GM21737 (cell line): ENCODE results near the gene CATSPERD.
A peak's percentile ranks its signal among the peaks of the same experiment; 100 is the strongest.
"Not testable (repeated sequence)": the region's sequence is repeated elsewhere in the genome, so short reads cannot be mapped to it uniquely, and the experiment has no call there.

ENCODE experiments used
- ATAC-seq: cut with Tn5 transposase; IDR thresholded peaks from one replicate; pipeline ENCODE4 v1.9.1; 2021; ENCODE audit warnings: mild to moderate bottlenecking, moderate library complexity; ENCODE audit not compliant: unreplicated experiment

CATSPERD gene

DNA sequence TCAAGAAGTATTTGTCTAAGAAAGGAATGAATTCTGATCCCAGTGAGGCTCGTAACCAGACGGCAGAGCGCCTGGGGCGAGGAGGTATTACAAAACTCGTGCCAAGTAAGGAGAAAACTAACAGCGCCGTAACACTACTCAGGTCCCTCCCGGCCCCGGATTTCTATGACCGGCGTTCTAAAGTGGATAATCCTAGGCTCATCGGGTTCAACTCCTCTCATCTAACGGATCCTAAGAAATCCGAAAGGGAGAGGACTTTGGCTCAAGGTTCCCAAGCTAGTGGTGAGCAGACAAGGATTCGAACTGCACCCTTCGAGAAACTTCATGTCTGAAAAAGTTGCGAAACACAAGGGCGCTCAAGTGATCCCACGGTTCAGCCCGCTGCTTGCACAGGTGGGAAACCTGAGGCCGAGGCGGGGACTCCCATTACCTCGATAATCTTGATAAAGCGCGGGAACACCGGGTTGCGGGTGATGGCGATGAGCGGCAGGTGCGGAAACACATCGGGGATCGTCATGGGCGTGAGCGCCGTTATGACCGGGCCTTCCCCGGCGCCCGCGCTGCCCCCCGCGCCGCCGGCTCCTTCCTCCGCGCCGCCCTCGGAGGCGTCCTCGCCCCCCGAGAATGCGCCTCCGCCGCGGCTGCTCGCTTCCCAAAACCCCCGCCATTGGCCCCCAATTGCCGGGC, 1.0 kb upstream of the CATSPERD start:
- ATAC-seq, result peak; percentile 9

DNA sequence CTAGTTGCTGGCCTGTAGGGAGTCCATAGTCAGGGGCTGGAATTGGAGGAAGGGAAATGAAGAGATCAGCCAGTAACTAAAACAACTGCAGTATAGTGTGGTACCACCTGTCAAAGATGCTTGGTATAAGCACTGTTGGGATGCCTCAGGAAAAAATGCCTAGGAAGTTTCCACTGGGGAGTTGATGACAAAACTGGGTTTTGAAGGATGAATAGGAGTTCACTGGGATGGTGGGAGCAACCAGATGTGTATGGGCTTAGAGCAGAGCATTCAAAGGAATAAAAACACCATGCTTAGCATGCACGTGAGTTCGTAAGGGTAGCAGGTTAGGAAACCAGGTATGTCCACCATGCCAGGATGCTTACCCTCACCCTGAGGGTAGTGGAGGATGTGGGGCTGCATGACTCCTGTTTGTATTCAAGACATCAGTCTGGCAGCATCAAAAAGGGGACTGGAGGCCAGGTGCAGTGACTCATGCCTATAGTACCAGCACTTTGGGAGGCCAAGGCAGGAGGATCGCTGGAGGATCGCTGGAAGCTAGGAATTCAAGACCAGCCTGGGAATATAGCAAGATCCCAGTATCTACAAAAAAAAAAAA, 7.1 kb downstream of the CATSPERD start:
- no peak for ATAC-seq

DNA sequence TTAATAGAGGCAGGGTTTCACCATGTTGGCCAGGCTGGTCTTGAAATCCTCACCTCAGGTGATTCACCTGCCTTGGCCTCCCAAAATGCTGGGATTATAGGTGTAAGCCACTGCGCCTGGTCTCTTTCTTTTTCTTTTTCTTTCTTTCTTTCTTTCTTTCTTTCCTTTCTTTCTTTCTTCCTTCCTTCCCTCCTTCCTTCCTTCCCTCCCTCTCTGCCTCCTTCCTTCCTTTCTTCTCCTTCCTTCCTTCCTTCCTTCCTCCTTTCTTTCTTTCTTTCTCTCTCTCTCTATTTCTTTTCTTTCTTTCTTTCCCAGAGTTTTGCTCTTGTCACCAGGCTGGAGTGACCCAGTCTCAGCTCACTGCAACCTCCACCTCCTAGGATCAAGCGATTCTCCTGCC, 12.7 kb downstream of the CATSPERD start:
- not testable (repeated sequence) for ATAC-seq

DNA sequence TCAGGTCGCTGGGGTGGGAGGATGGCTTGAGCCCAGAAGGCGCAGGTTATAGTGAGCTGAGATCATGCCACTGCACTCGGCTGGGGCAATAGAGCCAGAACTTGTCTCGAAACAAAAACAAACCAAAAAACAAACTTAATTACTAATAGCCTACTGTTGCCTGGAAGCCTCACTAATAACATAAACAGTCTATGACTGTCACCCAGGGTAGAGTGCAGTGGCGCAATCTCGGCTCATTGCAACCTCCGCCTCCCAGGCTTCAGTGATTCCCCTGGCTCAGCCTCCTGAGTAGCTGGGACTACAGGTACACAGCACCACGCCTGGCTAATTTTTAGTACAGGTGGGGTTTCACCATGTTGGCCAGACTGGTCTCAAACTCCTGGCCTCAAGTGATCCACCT, 18.0 kb downstream of the CATSPERD start:
- no peak for ATAC-seq

DNA sequence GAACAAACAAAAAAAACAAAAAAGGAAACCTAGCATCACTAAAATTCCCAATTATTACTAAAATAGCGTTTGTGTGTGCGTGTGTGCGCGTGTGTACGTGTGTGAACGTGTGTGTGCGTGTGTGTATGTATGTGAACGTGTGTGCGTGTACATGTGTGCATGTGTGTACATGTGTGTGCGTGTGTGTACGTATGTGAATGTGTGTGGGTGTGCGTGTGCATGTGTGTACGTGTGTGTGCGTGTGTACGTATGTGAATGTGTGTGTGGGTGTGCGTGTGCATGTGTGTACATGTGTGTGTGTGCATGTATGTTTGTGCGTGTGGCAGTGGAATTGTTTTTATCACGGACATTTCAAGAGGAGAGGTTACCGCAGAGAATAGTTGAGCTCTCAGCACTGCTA, 21.6 kb downstream of the CATSPERD start:
- no peak for ATAC-seq

DNA sequence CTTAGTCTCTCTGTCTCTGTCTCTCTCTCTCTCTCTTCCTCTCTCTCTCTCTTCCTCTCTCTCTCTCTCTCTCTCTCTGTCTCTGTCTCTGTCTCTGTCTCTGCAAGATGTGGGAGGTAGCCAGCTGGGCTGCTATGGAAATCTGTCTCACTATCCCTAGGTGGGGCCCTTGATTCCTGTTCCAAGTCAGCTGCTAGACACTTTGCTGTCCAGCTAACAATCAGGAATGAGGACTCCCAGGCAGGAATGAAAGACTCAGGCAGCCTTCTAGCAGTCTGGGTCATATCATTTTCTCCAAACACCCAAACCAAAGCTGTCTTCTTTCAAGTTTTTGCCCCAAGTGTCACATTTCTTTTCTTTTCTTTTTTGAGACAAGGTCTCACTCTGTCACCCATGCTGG, 23.2 kb downstream of the CATSPERD start:
- no peak for ATAC-seq

DNA sequence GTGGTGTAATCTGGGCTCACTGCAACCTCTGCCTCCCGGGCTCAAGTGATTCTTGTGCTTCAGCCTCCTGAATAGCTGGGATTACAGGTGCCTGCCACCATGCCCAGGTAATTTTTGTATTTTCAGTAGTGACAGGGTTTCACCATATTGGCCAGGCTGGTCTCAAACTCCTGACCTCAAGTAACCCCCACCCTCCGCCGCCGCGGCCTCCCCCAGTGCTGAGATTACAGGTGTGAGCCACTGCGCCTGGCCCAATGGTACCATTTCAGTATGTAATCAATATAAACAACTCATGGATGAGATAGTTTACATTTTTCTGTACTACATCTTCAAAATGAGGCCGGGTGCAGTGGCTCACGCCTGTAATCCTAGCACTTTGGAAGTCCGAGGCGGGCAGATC, 24.6 kb downstream of the CATSPERD start:
- not testable (repeated sequence) for ATAC-seq

DNA sequence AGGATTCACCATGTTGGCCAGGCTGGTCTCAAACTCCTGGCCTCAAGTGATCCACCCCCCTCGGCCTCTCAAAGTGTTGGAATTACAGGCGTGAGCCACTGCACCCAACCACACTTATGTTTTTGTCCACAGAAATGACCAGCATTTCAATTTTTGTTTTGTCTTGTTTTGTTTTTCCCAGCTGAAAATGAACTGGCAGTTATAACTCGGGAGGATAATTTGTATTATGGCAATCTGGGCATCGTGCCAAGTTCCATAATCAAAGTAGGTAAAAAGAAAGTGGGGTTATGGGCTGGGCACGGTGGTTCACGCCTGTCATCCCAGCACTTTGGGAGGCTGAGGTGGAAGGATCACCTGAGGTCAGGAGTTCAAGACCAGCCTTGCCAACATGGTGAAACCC, 28.5 kb downstream of the CATSPERD start:
- not testable (repeated sequence) for ATAC-seq

DNA sequence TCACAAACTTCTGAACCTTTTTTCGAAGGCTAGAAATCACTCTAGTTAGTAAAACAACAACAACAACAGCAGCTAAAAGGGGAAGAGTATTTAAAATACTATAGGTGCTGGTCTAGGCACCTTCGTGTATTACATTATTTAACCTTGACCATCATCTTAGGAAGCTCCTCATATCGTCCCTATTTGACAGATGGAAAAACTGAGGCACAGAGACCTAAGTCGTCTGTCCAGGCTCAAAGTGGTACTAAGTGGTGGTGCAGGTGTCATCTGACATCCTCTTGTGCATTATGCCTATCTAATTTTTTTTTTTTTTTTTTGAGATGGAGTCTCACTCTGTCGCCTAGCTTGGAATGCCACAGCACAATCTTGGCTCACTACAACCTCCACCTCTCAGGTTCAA, 29.1 kb downstream of the CATSPERD start:
- ATAC-seq, result no peak

DNA sequence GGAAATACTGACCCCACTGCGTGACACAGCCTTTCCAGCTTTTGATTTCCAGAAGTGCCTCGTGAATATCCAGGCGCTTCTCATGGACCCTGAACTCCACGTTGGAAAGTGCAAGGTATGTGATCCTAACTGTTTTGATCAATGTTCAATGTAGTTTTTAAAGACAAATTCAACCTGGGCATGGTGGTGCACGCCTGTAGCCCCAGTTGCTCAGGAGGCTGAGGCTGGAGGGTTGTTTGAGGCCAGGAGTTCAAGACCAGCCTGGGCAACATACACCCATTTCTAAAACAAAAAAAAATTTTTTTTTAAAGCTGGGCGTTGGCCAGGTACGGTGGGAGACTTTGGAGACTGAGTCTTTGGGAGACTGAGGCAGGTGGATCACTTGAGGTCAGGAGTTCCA, 31.3 kb downstream of the CATSPERD start:
- ATAC-seq, result no peak

DNA sequence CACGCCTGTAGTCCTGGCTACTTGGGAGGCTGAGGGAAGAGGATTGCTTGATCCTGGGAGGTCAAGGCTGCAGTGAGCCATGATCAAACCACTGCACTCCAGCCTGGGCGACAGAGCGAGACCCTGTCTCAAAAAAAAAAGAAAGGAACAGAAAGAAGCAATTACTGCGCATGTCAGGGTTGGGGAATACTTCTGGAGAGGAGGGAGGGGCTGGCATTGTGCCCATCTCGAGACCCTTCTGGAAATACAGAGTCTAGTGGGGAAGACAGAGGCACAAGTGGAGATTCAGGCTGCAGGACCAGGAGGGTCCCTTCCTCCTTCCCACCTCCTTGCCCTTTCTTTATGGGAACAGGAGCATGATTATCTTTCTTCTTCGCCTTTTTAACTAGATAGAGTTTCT, 33.3 kb downstream of the CATSPERD start:
- ATAC-seq, result no peak

DNA sequence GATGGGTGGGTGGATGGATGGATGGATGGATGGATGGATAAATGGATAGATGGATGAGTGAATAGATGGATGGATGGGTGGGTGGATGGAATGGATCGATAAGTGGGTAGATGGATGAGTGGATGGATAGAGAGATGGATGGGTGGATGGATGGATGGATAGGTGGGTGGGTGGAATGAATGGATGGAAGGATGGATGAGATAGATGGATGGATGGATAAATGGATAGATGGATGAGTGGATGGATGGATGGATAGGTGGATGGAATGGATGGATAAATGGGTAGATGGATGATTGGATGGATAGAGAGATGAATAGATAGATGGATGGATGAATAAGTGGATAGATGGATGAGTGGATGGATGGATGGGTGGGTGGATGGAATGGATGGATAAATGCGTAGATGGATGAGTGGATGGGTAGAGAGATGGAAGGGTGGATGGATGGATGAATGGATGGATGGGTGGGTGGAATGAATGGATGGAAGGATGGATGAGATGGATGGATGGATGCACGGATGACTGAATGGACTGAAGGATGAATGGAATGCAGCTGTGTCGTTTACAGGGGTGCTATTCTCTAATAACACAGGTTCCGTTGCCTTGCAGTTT, 42.3 kb downstream of the CATSPERD start:
- ATAC-seq, result no peak

DNA sequence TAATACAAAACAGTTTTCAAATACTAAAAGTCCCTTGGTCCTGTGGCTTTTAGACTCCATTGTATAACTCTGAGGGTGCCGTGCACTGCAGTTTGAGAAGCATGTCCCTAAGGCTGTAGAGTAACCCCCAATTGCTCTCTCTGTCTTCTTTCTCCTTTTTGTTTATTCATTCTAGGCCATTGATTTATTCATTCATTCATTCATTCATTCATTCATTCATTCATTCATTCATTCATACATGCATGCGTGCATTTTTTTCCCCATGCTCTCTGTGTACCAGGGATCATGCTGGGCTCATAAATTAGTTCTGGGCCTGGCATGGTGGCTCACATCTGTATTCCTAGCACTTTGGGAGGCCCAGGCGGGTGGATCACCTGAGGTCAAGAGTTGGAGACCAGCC, 44.8 kb downstream of the CATSPERD start:
- no peak for ATAC-seq

DNA sequence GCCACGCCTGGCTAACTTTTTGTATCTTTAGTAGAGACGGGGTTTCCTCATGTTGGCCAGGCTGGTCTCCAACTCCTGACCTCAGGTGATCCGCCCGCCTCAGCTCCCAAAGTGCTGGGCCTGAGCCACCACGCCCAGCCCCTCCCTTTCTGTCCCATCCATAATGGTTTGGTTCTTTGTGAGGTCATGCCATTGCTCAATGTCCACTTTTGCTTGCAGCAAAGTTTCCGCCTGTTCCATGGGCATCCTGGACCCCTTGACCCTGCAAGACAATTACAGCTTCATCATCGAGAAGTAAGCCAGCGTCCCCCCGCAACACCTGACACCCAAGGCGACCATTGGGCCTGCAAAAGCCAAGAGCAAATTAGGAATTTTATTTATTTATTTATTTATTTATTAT, 47.5 kb downstream of the CATSPERD start:
- no peak for ATAC-seq

DNA sequence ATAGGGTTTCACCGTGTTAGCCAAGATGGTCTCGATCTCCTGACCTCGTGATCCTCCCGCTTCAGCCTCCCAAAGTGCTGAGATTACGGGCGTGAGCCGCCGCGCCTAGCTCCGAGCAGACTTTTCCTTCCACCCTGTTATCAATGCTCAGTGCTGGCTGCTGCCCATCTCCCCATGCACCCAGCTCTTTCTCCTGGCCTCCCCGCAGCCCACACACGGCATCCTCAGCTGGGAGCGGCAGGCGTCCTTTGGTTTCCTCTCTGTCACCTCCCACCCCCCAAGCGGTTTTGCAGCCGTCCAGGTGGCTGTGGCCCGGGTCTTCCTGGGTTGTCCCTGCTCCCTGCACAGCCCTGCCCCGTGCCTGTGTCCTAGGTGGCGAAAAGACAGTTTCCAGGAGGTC, 52.0 kb downstream of the CATSPERD start:
- no peak for ATAC-seq

DNA sequence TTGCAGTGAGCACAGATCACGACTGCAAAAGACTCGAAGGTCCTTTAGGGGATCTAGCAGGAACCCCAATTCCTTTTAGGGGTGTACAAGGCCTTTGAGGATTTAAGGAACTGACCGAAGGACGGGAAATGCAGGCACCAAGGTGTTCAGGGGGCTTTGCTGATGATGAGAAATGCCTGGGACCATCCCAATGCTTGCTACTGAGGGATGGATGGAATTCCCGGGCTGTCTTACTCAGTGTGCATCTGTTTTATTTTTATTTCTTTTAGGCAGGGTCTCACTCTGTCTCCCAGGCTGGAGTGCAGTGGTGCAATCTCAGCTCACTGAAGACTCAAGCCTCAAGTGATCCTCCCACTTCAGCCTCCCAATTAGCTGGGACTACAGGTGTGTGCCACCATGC, 52.8 kb downstream of the CATSPERD start:
- ATAC-seq, result no peak

DNA sequence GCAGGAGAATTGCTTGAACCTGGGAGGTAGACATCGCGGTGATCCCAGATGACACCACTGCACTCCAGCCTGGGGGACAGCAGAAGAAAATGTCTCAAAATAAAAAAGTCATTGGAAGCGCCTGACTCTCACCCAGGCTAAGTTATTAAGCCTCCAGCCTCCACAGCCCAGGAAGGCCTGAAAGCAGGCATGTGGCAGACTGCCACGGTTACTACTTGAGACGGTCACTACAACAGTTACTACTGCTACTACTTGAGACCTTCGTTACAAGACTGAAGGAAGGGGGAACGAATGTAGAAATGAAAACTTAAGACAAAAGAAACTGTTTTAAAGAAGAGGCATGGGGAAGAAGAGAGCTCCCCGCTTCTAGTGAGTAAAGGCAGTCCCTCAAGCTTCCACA, 54.5 kb downstream of the CATSPERD start:
- ATAC-seq, result no peak

DNA sequence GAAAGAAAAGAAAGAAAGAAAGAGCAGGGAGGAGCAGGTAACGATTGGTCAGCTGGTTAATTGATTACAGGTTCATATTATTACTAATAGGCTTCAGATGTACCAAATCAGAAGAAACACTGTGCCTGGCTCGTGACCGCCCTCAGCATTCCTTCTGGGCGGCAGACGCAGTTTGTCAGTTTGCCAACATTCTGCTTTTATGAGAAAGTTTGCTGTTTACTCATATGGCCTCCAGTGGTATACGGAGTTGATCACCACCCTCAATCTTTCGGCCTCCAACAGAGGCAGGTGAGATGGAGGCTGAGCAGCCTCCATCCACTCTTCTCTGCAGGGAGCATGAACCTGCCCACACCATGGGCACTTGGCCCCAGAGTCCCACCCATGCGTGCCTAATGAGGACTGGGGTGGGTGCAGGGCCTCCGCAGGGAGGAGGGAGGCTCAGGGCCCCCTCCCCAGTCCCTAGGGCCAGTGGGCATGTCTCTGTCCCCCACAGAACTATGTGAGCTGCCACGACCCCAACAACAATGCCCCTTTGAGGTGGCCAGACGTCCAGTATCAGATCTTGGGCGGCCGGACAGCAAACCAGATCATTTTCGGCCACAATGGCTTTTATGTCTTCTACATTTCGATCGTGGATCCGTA, 55.4 kb downstream of the CATSPERD start:
- no peak for ATAC-seq

DNA sequence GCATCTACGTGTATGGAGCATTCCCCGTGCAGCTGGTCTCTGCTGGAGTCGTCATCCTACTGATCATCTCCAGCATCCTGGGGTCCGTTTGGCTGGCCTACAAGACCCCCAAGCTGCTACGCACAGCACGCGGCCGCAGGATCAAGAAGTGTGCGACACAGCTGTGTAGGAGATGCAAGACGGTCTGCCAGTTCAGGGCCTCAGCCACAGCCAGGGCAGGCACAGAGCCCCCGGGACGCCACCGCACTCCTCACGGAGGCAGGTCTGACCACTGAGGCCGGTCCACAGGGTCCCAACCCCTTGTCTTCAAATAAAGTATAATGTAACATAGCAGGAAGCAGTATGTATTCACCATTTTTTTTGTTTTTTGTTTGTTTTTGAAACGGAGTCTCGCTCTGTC, 58.0 kb downstream of the CATSPERD start:
- ATAC-seq, result no peak

DNA sequence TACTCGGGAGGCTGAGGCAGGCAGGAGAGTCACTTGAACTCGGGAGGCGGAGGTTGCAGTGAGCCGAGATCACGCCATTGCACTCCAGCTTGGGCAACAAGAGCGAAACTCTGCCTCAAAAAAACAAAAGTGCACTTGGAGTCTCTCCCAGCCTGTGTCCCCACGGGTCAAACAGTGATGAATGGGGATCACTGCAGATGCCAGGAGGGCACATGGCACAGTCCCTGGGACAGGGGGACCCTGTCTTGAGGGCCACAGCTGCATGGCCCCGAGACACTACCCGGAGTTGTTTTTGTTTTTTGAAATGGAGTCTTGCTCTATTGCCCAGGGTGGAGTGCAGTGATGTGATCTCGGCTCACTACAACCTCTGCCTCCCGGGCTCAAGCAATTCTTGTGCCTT, 60.5 kb downstream of the CATSPERD start:
- ATAC-seq, result not testable (repeated sequence)

DNA sequence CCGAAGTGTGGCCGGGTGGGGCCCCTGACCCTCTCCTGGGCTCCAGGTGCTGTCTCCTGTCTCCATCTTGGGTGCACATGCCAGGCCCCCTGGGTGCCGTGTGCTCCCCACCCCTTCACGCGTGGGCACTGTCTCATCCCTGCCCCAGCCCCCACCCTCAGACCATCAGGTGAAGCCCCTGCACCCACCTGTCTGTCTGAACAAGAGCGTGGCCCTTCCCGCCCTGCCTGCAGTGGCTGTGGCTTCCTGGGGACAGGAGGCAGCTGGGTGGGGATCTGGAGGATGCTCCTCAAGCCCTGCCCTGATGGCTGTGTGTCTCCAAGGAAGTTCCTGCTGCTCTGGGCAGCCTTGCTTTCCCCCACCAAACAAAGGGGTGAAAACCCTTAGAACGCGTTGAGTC, 61.9 kb downstream of the CATSPERD start:
- ATAC-seq, result no peak
